ENCODE data around the gene SLAMF1.
A peak's percentile ranks its signal among the peaks of the same experiment; 100 is the strongest.

Gene SLAMF1

DNA sequence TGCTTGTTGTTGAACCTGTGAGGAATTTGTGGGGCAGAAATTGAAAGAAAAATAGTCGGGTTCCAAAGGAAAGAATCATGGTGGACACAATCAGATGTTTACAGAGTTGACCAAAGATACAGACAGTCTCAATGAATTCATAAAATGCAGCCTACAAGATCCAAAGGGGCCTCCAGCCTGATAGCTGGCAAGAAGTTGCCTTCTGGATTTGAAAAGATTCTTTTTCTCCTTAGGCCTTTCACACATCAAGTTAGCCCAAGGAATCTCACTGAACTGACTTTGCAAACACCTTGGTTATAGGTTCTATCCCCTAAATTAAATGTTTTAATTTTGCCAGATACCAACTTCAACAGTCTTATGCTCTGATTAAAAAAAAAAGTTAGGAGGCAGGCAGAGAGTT is 21.5 kb downstream of the SLAMF1 start:
- no peak for DNase-seq (ENCODE audit: low read depth in 2 of 2)

DNA sequence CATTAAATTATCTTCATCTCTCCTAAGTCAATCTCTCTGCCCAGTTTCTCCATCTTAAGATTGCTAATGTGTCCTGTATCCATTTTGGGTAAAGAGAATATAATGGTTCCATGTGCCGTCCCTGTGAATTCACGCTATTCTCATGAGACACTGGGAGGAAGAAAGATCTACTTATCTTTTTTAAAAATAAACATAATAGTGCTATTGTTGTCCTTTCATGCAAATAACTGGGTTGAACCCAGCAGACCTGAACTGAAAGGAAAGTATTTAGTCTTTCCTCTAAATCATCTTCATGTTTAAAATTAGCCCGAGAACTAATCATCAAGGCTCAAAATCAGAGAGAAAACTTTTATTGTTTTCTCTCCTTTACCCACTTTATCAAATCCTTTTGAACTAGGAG is 22.4 kb downstream of the SLAMF1 start:
- DNase-seq (ENCODE audit: low read depth in 2 of 2), result no peak

DNA sequence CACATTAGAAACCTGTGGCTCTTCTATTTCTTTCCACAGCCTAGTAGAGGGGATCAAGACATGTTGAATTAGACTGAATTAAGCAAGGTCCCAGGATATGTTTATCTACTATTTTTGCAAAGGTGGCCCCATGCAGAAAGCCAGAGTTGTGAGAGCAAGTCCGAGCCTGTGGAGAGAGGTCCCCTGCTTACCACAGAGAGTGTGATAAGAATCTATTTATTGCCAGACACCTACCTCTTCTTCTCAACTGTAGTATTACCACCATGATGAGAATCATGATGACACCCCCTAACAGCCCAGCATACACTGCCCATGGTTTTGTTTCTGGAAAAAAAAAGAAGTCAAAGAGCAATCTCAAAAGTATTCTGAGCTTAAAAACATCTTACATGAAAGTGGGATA is 23.0 kb downstream of the SLAMF1 start:
- no peak for DNase-seq (ENCODE audit: low read depth in 2 of 2)

DNA sequence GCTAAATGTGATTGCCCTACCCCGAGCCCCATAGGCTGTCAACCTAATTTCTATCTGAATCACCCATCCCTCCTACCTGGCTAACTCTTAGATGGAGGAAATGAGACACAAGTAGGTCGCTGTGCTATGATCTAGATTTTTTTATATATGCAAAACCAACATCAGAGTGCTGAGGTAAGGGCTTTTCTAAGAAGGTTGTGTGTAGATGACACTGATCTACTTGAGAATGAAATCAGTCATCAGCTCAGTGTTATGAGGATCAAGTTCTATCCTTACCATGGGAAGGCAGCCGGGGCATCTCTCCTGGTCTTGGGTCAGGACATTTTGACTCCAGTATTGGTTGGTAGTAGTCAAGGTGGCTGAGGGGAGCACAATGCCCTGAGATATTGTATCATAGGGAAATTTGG is 23.6 kb downstream of the SLAMF1 start:
- DNase-seq (ENCODE audit: low read depth in 2 of 2), result no peak

DNA sequence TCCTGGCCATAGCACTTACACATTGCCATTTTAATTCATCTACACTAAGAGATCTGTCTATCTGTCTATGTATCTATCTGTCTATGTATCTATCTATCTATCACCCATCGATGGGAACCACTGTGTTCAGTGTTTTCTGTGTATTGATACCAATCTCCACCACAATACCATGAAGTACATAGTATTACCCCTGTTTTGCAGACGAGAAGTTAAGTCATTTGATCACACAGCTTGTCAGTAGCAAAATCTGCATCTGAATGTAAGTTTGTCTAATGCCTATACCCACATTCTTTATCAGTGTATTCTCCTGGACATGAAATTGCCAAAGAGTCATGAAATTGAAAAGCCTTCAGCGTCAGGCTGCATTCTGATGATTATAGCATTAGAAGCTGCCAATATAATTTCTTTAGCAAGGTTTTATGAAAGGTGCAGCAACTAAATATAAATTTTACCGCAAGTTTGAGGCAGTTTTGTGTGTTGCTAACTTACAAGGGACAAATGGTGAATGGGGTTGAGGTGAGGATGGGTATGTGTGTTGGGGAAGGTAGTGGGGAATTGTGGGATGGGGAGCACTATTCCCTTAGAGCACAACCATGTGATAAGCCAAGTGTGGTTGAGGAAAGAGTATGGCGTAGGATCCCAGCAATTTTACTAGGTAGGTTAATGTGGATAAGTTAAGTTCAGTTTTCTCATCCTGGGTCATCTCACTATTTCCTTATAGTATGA is 24.2 kb downstream of the SLAMF1 start:
- DNase-seq (ENCODE audit: low read depth in 2 of 2), result no peak

DNA sequence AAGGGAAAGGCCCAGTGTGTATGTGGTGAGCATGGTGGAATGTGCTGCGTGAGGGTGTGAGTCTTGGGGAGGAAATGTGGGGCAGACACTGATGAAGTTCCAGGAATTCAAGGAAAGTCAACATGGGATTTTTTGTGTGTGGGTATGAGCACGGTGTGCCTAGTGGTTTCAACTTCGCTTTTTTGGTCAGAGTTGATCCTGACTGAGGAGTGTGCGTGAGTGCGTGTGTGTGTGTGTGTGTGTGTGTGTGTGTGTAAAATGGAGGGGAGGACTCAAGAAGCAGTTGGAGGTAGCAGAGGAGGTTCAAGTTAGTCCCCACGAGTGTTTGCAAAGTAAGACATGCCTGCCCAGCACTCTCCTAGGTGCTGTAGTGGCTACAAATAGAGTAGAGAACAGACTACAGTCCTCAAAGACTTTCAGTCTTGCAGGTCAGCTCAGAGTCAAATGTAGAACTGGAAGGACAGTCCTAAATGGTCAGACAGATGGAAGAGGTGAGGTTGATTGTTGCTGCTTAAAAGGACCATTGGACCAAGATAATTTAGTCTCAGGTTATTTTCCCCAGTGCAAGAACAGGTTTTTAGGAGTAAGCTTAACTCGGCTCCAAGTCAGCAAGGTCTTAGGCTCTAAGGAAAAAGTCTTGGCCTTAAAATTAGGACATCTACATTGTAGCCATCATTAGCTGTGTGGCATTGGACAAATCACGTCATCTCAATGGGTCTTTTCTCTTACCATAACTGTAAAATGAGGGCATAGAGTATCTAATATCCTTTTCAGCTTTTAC is 25.0 kb downstream of the SLAMF1 start:
- no peak for DNase-seq (ENCODE audit: low read depth in 2 of 2)

DNA sequence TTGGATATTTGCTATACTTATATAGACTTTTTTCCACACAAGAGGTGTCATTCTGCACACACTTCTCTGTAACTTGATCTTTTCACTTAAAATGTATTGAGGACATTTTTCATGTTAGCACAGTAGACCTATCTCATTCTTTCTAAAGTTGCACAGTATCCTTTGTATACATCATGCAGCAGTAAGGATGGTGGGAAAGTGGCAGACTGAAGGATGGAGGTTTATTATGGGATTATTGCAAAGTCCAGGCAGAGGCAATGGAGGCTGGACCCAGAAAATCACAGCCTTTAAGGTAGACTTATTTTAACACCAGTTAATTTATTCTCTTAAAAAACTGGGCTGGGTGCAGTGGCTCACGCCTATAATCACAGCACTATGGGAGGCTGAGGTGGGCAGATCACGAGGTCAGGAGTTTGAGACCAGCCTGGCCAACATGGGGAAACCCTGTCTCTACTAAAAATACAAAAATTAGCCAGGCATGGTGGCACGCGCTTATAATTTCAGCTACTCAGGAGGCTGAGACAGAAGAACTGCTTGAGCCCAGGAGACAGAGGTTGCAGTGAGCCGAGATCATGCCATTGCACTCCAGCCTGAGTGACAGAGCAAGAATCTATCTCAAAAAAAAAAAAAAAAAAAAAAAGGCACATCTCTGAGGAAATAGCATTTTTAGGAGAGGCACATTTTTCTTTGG is 25.8 kb downstream of the SLAMF1 start:
- no peak for DNase-seq (ENCODE audit: low read depth in 2 of 2)

DNA sequence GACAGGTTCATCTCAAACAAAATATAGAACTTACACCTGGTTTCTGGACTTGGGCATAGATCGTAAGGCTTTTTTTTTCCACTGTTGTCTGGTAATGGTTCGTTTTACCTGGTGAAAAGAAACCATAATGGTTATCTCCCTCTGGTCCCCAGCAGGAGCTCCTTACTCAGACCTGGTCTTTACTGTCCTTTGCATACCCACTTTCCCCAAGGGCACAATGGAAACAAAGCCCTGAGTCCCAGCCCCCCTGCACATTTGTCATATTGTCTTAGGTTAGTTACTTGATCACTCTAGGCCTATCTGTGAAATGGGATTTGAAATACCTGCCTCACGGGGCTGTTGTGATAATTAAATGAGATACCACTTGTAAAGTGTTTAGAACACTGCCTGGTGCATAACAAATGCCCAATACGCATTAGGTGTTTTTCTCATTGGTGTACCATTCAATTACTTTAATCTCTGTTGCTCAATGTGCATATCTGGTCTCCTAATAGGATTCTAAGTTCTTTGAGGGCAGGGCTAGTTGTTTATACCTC is 27.0 kb downstream of the SLAMF1 start:
- no peak for DNase-seq (ENCODE audit: low read depth in 2 of 2)

DNA sequence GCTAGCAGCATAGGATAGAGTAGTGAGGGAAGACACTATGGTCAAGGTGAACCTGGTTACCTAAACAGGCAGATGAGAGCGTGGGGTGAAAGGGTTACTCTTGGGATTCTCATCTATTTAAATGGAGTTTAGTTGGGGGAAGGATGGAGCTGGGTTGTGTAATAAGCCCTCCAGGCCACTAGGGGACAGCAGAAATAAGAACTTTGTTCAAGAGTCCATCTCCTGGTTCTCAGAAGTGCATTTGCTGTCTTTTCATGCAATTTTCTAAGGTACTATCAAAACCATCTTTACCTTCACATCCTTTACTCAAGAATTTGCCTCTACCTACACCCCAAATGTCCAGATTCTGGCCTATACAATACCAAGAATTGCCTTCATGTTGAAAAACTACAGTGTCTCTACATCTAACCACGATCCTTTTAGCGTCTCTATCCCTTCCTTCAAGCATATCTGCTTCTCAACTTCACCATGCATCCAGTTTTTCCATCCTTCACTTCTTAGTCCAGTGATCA is 28.0 kb downstream of the SLAMF1 start:
- DNase-seq (ENCODE audit: low read depth in 2 of 2), result no peak

DNA sequence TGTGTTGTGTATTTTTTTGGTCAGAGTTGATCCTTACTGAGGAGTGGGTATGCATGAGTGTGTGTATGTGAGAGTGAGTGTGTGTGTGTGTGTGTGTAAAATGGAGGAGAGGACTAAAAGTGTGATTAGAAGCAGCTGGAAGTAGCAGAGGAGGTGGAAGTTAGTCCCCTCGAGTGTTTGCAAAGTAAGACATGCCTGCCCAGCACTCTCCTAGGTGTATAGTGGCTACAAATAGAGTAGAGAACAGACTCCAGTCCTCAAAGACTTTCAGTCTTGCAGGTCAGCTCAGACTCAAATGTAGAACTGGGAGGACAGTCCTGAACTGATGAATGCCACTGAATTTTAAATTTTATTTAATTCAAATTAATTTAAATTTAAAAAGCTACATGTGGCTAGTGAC is 28.5 kb downstream of the SLAMF1 start:
- no peak for DNase-seq (ENCODE audit: low read depth in 2 of 2)

DNA sequence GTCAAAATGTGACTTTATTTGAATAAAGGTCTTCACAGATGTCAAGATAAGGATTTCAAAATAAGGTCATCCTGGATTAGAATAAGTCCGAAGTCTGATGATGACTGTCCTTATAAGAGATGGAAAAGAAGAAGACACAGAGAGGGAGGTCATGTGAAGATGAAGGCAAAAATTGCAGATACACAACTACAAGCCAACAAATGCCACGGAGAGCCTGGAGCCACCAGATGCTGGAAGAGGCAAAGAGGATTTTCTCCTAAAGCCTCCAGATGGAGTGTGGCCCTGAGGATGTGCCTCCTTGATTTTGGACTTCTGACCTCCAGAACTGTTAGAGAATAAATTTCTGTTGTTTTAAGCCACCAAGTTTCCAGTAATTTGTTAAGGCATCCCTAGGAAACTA is 31.2 kb downstream of the SLAMF1 start:
- no peak for DNase-seq (ENCODE audit: low read depth in 2 of 2)

DNA sequence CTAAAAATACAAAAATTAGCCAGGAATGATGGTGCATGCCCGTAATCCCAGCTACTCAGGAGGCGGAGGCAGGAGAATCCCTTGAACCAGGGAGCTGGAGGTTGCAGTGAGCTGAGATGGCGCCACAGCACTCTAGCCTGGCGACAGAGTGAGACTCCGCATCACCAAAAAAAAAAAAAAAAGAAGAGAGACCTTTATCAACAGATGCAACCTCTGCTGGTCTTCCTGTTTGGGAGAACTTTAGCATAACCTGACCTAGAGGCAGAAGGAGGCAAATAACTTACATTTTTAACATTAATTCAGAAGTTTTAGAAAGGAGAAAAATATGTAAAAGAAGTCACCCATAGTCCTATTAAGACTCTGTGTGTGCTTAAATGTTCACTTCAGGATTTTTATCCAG is 32.4 kb downstream of the SLAMF1 start:
- no peak for DNase-seq (ENCODE audit: low read depth in 2 of 2)

DNA sequence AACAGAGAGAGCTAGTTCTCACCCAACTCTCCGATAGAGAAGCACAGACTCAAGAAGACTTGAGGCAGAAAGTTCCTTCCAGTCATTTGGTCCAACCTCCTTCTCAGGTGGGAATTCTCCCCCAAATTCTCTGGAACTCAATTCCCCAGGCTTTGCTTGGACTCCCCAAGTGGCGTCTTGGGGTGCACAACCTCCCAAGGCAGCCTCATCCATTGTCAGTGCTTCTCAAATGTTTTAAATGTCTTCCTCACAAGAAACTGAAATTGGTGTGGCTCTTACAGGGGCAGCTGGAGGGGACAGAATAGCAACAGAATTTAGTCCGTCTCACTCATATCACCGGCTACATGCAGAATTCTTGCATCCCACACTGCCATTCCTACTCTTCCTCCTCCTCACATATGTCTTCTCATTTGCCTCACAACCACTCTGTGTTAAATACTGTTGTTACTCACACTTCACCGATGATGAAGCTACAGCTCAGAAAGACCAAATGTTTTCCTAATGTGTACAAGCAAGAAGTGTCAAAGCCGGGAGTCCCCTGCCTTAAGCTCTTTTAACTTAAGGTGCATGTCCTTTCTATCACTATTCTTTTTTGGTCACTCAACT is 34.1 kb downstream of the SLAMF1 start:
- no peak for DNase-seq (ENCODE audit: low read depth in 2 of 2)

DNA sequence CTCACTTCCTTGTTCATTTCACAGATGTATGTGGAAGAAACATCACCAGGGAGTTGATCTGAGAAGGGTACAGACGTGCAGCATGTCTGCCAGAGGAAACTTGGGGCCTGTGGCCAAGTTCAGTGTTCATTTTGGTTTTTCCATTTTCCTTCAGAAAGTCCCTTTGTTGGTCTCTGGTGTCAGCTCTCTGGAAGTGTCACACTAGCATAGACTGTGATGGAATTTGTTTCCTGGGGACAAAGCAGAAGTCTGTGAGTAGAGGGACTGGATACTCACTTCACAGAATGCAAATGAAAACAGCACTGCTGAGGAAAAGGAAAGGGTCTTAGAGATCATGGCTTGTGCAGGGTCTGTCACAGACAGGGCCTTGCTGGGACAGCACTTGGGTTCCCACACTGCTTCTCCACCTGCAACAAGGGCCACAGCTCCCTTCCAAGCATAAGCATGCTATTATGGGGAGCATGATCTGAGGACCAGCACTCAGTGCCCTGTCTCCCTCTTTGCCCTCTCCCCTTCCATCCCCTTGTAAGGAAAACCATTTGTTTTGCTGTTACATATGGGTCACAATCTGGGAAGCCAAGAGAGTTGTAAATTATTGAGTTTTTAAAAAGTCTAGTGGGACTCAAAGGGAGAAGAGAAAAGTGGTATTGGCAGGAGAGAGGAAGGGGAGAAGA is 36.1 kb downstream of the SLAMF1 start:
- DNase-seq (ENCODE audit: low read depth in 2 of 2), result no peak

DNA sequence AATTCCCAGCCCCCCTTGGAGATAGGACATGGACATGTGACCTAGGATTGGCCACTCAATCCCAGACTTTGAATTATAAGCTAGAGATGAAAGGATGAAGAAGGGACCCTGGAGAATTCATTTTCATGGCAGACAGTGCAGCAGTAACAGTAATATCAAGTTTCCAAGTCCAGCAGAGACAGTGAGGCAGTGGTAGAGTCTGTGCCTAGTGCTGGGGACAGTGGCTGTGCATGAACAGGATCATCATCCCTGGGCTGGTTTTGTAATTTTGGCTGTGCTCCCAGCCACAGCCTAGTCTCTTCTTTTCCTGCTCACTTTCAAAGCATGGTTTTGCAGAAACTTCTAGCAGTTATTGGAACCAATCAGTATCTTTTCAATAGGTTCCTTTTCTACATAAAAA is 37.9 kb downstream of the SLAMF1 start:
- DNase-seq (ENCODE audit: low read depth in 2 of 2), result no peak

DNA sequence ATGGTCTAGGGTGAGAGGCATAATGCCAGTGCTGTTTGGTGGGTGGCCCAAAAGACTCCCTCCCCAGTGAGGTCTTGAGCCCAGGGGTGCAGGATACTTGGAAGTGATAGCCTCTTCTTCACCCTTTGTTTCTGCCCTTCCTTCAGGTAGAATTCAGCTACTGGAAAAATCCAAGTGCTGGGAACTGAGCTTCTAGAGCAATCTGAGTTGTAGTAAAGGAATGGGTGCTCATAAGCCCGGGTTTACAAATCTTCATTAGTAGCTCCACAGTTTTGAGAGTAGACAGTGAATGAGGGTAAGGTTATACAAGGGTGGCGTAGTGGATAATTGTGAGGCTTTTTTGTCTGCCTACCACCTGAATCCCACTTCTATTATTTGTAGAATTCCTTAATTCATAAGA is 38.3 kb downstream of the SLAMF1 start:
- DNase-seq (ENCODE audit: low read depth in 2 of 2), result no peak

DNA sequence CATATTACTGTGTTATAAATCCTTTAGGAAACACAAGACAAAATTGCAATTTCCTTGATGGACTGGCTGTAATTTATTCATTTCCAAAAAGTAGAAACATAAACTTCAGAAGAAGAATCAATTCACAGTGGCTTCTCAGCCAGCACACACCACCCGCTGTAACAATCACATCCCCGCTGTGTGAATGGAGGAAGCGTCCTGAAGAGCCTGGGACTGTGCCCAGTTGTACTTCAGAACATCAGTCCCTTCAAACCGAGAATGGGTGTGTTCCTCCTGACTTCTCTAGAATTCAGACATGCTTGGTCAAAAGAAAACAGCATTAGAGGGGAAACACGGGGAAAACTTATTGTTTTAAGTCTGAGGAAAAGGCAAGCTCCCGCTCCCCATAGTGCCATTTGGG is 38.8 kb downstream of the SLAMF1 start:
- DNase-seq (ENCODE audit: low read depth in 2 of 2), result no peak

DNA sequence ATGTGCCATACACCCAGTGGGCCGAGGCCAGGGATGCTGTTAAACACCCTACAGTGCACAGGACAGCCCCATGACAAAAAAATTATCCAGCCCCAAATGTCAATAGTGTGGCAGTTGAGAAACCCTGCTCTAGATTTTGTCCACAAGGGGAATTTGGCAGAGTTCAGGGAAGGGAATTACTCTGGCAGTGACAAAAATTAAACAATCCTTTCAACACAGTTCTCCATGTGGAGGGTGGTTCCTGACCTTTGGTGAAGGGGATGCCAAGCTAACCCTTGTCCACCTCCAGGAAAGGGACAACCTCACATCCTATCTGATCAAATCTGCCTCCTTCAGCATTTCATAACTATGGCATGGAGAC is 39.2 kb downstream of the SLAMF1 start:
- no peak for DNase-seq (ENCODE audit: low read depth in 2 of 2)

DNA sequence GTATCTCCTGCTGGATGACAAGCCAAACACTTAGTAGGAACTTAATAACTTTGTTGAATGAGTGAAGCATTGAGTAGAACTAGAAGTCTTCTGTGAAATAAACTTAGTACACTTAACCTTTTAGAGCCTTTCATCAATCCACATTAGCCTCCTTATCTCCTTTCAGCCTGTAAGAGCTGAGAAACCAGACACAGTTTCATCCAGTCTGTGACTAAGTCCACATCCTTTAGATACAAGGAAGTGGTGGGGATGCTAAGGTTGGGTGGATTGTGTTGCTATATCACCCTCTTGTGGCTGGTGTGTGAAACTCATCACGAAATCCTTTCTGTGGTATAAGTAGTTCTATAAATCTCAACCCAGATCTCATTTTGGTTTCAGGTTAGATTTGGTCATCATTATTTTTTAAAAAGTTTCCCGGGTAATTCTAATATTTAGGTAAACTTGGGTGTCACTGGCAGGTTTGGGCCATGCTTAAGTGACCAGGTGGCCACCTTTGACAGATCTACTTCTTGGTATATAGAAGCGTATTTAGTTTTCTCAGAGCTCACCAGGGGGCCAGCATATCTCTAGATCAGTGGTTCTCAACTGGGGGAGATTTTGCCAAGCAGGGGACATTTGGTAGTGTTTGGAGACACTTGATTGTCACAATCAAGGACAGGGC is 39.7 kb downstream of the SLAMF1 start:
- DNase-seq (ENCODE audit: low read depth in 2 of 2), result peak in 1 of 2 donors; percentile 43

DNA sequence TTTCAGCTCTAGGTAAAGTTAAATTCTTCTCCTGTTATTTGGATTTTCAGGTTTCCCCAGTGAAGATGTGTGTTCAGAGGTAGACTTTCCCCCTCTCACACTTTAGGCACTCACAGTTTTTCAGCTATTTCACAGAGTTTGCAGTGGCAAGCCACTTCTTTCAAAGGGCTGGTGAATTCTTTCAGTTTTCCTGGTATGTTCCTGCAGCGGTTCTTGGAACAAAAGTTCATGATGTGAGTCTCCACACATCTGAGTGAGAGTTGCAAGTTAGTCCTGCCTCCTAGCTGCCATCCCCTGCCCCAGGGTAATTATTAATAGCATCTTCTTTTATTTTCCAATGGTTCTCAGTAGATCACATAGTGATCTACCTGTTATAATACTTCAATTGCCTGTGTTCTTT is 40.2 kb downstream of the SLAMF1 start:
- DNase-seq (ENCODE audit: low read depth in 2 of 2), result no peak
